ENCODE data around the gene CEP104. TPM values are rescaled to one million over a fixed set of nuclear protein-coding genes. Genes with fewer than 3 reads are reported as not detected.

The CEP104 gene
- total and polyA plus RNA-seq, 9 of the 15 experiments (the other 6 are each of a cell fraction or from before 2014, with no cell fraction given): 11.2 to 63.4 (median 42.6) TPM

- TF ChIP-seq TEAD1 (CRISPR knock-in tag; IDR thresholded peaks at IDR 0.05) (peak; percentile 42 to 63; a peak in 2 of 4 replicates), CHD1 (IDR thresholded peaks at IDR 0.05; ENCODE audit: low read length) (no peak), RAD51 (IDR thresholded peaks at IDR 0.05; ENCODE audit: borderline replicate concordance, low read depth) (peak; percentile 42; the same call in 1 of the 2 replicates), KAT8 (IDR thresholded peaks at IDR 0.05; ENCODE audit: low read depth) (no peak), DEAF1 (CRISPR knock-in tag; IDR thresholded peaks at IDR 0.05) (no peak), TAL1 (IDR thresholded peaks at IDR 0.05) (no peak), MYBL2 (IDR thresholded peaks at IDR 0.05; ENCODE audit: low read depth) (no peak), MYBL2 (CRISPR knock-in tag; IDR thresholded peaks at IDR 0.05; ENCODE audit: borderline replicate concordance) (no peak), RCOR1 (IDR thresholded peaks at IDR 0.05; ENCODE audit: borderline replicate concordance in 1 of 2, low read depth in 2 of 2, low read length in 2 of 2) (peak; percentile 53 to 83; a peak in 3 of 4 replicates), EWSR1 (IDR thresholded peaks at IDR 0.05; ENCODE audit: borderline replicate concordance, low read depth, partially characterized antibody) (no peak), SNRNP70 (optimal IDR thresholded peaks at IDR 0.05; ENCODE audit: low read depth, low read length) (no peak), ZNF124 (CRISPR knock-in tag; IDR thresholded peaks at IDR 0.05) (no peak), SMC3 (conservative IDR thresholded peaks at IDR 0.05; ENCODE audit: insufficient read depth, low read depth, low read length) (peak; percentile 32; the same call in 1 of the 2 replicates), ATF1 (CRISPR knock-in tag; IDR thresholded peaks at IDR 0.05) (0 out of 2 replicates have a peak, but pooled peaks have one; percentile 23), ATF1 (tag; IDR thresholded peaks at IDR 0.05) (peak; percentile 77), MTA1 (IDR thresholded peaks at IDR 0.05; ENCODE audit: borderline replicate concordance) (peak; percentile 61; the same call in 1 of the 2 replicates), BRD9 (IDR thresholded peaks at IDR 0.05; ENCODE audit: low read depth, partially characterized antibody) (no peak), CAMTA2 (CRISPR knock-in tag; conservative IDR thresholded peaks at IDR 0.05) (no peak; the same call in none of the 2 replicates), NFXL1 (CRISPR knock-in tag; IDR thresholded peaks at IDR 0.05) (no peak), SMARCE1 (IDR thresholded peaks at IDR 0.05) (no peak; the same call in 1 of the 2 replicates), ZNF224 (CRISPR knock-in tag; IDR thresholded peaks at IDR 0.05) (0 out of 2 replicates have a peak, but pooled peaks have one; percentile 36), ZNF143 (CRISPR knock-in tag; IDR thresholded peaks at IDR 0.05) (no peak), MLX (CRISPR knock-in tag; conservative IDR thresholded peaks at IDR 0.05) (no peak)
- TF ChIP-seq, protein P1, sequence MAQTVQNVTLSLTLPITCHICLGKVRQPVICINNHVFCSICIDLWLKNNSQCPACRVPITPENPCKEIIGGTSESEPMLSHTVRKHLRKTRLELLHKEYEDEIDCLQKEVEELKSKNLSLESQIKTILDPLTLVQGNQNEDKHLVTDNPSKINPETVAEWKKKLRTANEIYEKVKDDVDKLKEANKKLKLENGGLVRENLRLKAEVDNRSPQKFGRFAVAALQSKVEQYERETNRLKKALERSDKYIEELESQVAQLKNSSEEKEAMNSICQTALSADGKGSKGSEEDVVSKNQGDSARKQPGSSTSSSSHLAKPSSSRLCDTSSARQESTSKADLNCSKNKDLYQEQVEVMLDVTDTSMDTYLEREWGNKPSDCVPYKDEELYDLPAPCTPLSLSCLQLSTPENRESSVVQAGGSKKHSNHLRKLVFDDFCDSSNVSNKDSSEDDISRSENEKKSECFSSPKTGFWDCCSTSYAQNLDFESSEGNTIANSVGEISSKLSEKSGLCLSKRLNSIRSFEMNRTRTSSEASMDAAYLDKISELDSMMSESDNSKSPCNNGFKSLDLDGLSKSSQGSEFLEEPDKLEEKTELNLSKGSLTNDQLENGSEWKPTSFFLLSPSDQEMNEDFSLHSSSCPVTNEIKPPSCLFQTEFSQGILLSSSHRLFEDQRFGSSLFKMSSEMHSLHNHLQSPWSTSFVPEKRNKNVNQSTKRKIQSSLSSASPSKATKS (CRISPR knock-in tag; IDR thresholded peaks at IDR 0.05): no peak
Measured at GRCh38 chr1:3775490-3776230, 81.4 kb downstream of the CEP104 start (continued).
